Suprapubic skin (tissue), 4 donors: ENCODE measurements around the gene ARHGEF6. TPM values are rescaled to one million over a fixed set of nuclear protein-coding genes. Genes with fewer than 3 reads are reported as not detected.

Experiments used
- DNase-seq, 2 donors: peaks; one replicate each; pipeline ENCODE4 v3.0.0-alpha.2; 2019; ENCODE audit warnings: low spot score in 2 of 2
- H3K27ac ChIP-seq: fragments of 200-600 bp; sonication (generic); one replicate; pipeline ENCODE4 v1.5.1; 2019
- H3K27me3 ChIP-seq: fragments of 200-600 bp; sonication (generic); one replicate; pipeline ENCODE4 v1.5.1; 2019
- H3K36me3 ChIP-seq: fragments of 200-600 bp; sonication (generic); one replicate; pipeline ENCODE4 v1.5.1; 2019
- H3K4me1 ChIP-seq: fragments of 200-600 bp; sonication (generic); one replicate; pipeline ENCODE4 v1.5.1; 2019
- H3K4me3 ChIP-seq: fragments of 200-600 bp; sonication (generic); one replicate; pipeline ENCODE4 v1.5.1; 2019; ENCODE audit warnings: mild to moderate bottlenecking
- H3K9me3 ChIP-seq: fragments of 200-600 bp; sonication (generic); one replicate; pipeline ENCODE4 v1.5.1; 2019
- CTCF ChIP-seq, 2 donors: fragments of 200-600 bp in 1 of 2; fragments of 450-650 bp in 1 of 2; sonication (generic) in 1 of 2; IDR thresholded peaks; one replicate each; pipeline ENCODE4 v1.5.1; 2016 to 2019; ENCODE audit warnings: antibody characterized with exemption in 2 of 2, mild to moderate bottlenecking in 1 of 2, moderate library complexity in 1 of 2
- EP300 ChIP-seq: sonication (generic); formaldehyde crosslinking; IDR thresholded peaks from one replicate; pipeline ENCODE4 v1.6.1; 2017; ENCODE audit warnings: antibody characterized with exemption
- POLR2A ChIP-seq, 2 donors: fragments of 450-650 bp; IDR thresholded peaks; one replicate each; pipeline ENCODE4 v1.6.1; 2017; ENCODE audit warnings: antibody characterized with exemption in 2 of 2, mild to moderate bottlenecking in 2 of 2, moderate library complexity in 2 of 2
- POLR2AphosphoS5 ChIP-seq, 3 donors: sonication (generic); formaldehyde crosslinking; IDR thresholded peaks; one replicate each; pipeline ENCODE4 v1.6.1; 2017; ENCODE audit warnings: antibody characterized with exemption in 3 of 3
- WGBS: methylation state at CpG from one replicate; pipeline ENCODE4 v1.1.5; 2018; 5-methylcytosine and 5-hydroxymethylcytosine counted together
- total RNA-seq, 4 donors: library from RNA; depleted of rRNA; stranded (reverse); fragments of >200 nt; gene quantifications; one replicate each; pipeline ENCODE4 v1.1.0, GENCODE V29; 2016

ARHGEF6 gene
- total RNA-seq, 4 donors from 2014 or later, result 5.9 to 16.9 (median 7.2) TPM

GRCh38 chrX:136814847-136815750 lies 34.4 kb upstream of the ARHGEF6 start:
- H3K27me3 ChIP-seq, result no peaks in the 10 kb centered on the region
- no peaks in the 10 kb centered on the region for H3K36me3 ChIP-seq
- WGBS, result 58% methylated on average over 3 of the region's 3 CpGs
- no peaks in the 10 kb centered on the region for H3K9me3 ChIP-seq
- H3K4me1 ChIP-seq, result no peaks in the 10 kb centered on the region
- no peak overlapping the region for H3K27ac ChIP-seq
- DNase-seq, result no peak
- no peak overlapping the region for H3K4me3 ChIP-seq
- TF ChIP-seq POLR2AphosphoS5 (IDR thresholded peaks at IDR 0.05) (no peak), EP300 (no peak), CTCF (IDR thresholded peaks at IDR 0.05) (no peak), POLR2A (IDR thresholded peaks at IDR 0.05) (no peak)

GRCh38 chrX:136812286-136812685 lies 31.6 kb upstream of the ARHGEF6 start:
- Histone ChIP-seq H3K27me3 (no peaks in the 10 kb centered on the region), H3K36me3 (no peaks in the 10 kb centered on the region), H3K4me3 (no peak overlapping the region), H3K4me1 (no peaks in the 10 kb centered on the region), H3K9me3 (no peaks in the 10 kb centered on the region), H3K27ac (no peak overlapping the region)
- TF ChIP-seq POLR2AphosphoS5 (IDR thresholded peaks at IDR 0.05), result no peak
- TF ChIP-seq POLR2A (IDR thresholded peaks at IDR 0.05), result no peak
- TF ChIP-seq CTCF (IDR thresholded peaks at IDR 0.05), result no peak
- TF ChIP-seq EP300, result no peak
- WGBS, result 60% methylated on average over 1 of the region's 1 CpG
- no peak for DNase-seq

GRCh38 chrX:136810493-136810892 lies 29.8 kb upstream of the ARHGEF6 start:
- TF ChIP-seq EP300 (no peak), POLR2A (IDR thresholded peaks at IDR 0.05) (no peak), CTCF (IDR thresholded peaks at IDR 0.05) (no peak), POLR2AphosphoS5 (IDR thresholded peaks at IDR 0.05) (no peak)
- no peak for DNase-seq
- Histone ChIP-seq H3K36me3 (no peaks in the 10 kb centered on the region), H3K4me3 (no peak overlapping the region), H3K4me1 (no peaks in the 10 kb centered on the region), H3K9me3 (no peaks in the 10 kb centered on the region), H3K27ac (no peak overlapping the region), H3K27me3 (no peaks in the 10 kb centered on the region)
- WGBS, result 69% methylated on average over 3 of the region's 3 CpGs

GRCh38 chrX:136806891-136807410 lies 26.2 kb upstream of the ARHGEF6 start:
- DNase-seq, result no peak
- Histone ChIP-seq H3K4me3 (no peak overlapping the region), H3K36me3 (no peaks in the 10 kb centered on the region), H3K27me3 (no peaks in the 10 kb centered on the region), H3K9me3 (no peaks in the 10 kb centered on the region), H3K27ac (no peak overlapping the region), H3K4me1 (no peaks in the 10 kb centered on the region)
- WGBS, result 92% methylated on average over 1 of the region's 1 CpG
- no peak for TF ChIP-seq CTCF (IDR thresholded peaks at IDR 0.05)

- H3K36me3 ChIP-seq, result no peaks in the 10 kb centered on the region
- H3K27me3 ChIP-seq, result no peaks in the 10 kb centered on the region
- no peak overlapping the region for H3K27ac ChIP-seq
- no peak overlapping the region for H3K4me3 ChIP-seq
- TF ChIP-seq CTCF (IDR thresholded peaks at IDR 0.05), result no peak
- TF ChIP-seq POLR2A (IDR thresholded peaks at IDR 0.05), result no peak
- no peak for TF ChIP-seq POLR2AphosphoS5 (IDR thresholded peaks at IDR 0.05)
- TF ChIP-seq EP300, result no peak
- H3K9me3 ChIP-seq, result no peaks in the 10 kb centered on the region
- H3K4me1 ChIP-seq, result no peaks in the 10 kb centered on the region
- no peak for DNase-seq
- WGBS, result 75% methylated on average over 2 of the region's 2 CpGs
Observed at GRCh38 chrX:136802515-136802914, 21.8 kb upstream of the ARHGEF6 start.
